GM12878 (cell line): ENCODE measurements around the gene UQCC2. TPM values are rescaled to one million over a fixed set of nuclear protein-coding genes. Genes with fewer than 3 reads are reported as not detected.

ENCODE experiments used
- ATAC-seq: fragments of 200-7000 bp; cut with Tn5 transposase; 3 replicates; pipeline ENCODE4 v1.9.1; 2020; ENCODE audit warnings: mild to moderate bottlenecking, moderate library complexity
- BruUV-seq: library from RNA; stranded (reverse); fragments of 400-500 nt; replicated peaks from 2 replicates; lab custom pipeline; 2021; lab: Mats Ljungman, UMichigan
- CTCF ChIA-PET: fragments of 300-600 bp; sonication (Branson Sonifier 250); formaldehyde crosslinking; extraction: SDS; loops from one replicate; lab custom pipeline; 2021; ENCODE audit warnings: inconsistent platforms; lab: Yijun Ruan, JAX
- POLR2A ChIA-PET: fragments of 350-600 bp; formaldehyde crosslinking; extraction: SDS; loops from one replicate; lab custom pipeline; 2021; ENCODE audit warnings: inconsistent platforms; lab: Charles Lee
- RAD21 ChIA-PET: fragments of 300-600 bp; sonication (Branson Sonifier 250); formaldehyde crosslinking; loops from one replicate; lab custom pipeline; 2023; ENCODE audit warnings: antibody characterized with exemption; ENCODE audit not compliant: unreplicated experiment; lab: Charles Lee
- SMC1A ChIA-PET: fragments of 300-600 bp; sonication (Branson Sonifier 250); formaldehyde crosslinking; loops from one replicate; lab custom pipeline; 2023; ENCODE audit not compliant: unreplicated experiment, uncharacterized antibody; lab: Charles Lee
- DNase-seq: peaks from one replicate; pipeline ENCODE4 v3.0.0-alpha.2; 2011; ENCODE audit warnings: low read depth, low spot score
- FAIRE-seq: peaks from 3 replicates; lab custom pipeline; 2011; peaks lifted over from hg19 to GRCh38; lab: Jason Lieb, UNC
- H2AFZ ChIP-seq: 2 replicates; pipeline ENCODE4 v1.6.0; 2011; ENCODE audit warnings: low read depth, low read length, control low read depth; ENCODE audit not compliant: control insufficient read depth
- H3K27ac ChIP-seq: 2 replicates; pipeline ENCODE4 v1.5.1; 2011; ENCODE audit warnings: control low read depth; ENCODE audit not compliant: control insufficient read depth, insufficient read depth
- H3K27me3 ChIP-seq, 2 experiments: replicated peaks in 1 of 2; 2 replicates each; pipeline versions ENCODE4 v1.6.0 to v1.6.1; 2011; ENCODE audit warnings: low read length in 1 of 2; ENCODE audit not compliant: control insufficient read depth in 2 of 2, insufficient read depth in 2 of 2
- H3K36me3 ChIP-seq, 2 experiments: 2 replicates each; pipeline ENCODE4 v1.5.1; 2011; ENCODE audit warnings: low read length in 1 of 2; ENCODE audit not compliant: control insufficient read depth in 2 of 2, insufficient read depth in 2 of 2
- H3K4me1 ChIP-seq: 2 replicates; pipeline ENCODE4 v1.6.1; 2011; ENCODE audit warnings: mild to moderate bottlenecking, low read length, moderate library complexity, mixed read lengths; ENCODE audit not compliant: control insufficient read depth, insufficient read depth
- H3K4me2 ChIP-seq: 2 replicates; pipeline ENCODE4 v1.6.0; 2011; ENCODE audit warnings: control low read depth; ENCODE audit not compliant: control insufficient read depth, insufficient read depth
- H3K4me3 ChIP-seq: fragments of 200-600 bp; sonication (generic); 2 replicates; pipeline ENCODE4 v1.5.1; 2016
- H3K79me2 ChIP-seq: 2 replicates; pipeline ENCODE4 v1.6.0; 2011; ENCODE audit warnings: low read length; ENCODE audit not compliant: control insufficient read depth, insufficient read depth
- H3K9ac ChIP-seq: 2 replicates; pipeline ENCODE4 v1.8.0; 2011; ENCODE audit warnings: low read length, control low read depth, mixed read lengths; ENCODE audit not compliant: control insufficient read depth, insufficient read depth
- H3K9me3 ChIP-seq: replicated peaks from 3 replicates; pipeline ENCODE4 v1.5.1; 2011; ENCODE audit warnings: mild to moderate bottlenecking, low read length; ENCODE audit not compliant: control insufficient read depth, insufficient read depth
- H4K20me1 ChIP-seq: 2 replicates; pipeline ENCODE4 v1.6.0; 2011; ENCODE audit not compliant: control insufficient read depth, insufficient read depth
- ATF2 ChIP-seq: IDR thresholded peaks from 2 replicates; pipeline ENCODE4 v1.6.1; 2012; ENCODE audit warnings: low read length, inconsistent platforms
- FOXK2 ChIP-seq: fragments of 450-650 bp; IDR thresholded peaks from 2 replicates; pipeline ENCODE4 v1.6.1; 2017; ENCODE audit warnings: mild to moderate bottlenecking, moderate library complexity
- MAX ChIP-seq: IDR thresholded peaks from 2 replicates; pipeline ENCODE4 v1.6.1; 2012; ENCODE audit warnings: low read depth, low read length, improper control_type of control experiment
- MEF2A ChIP-seq: IDR thresholded peaks from 2 replicates; pipeline ENCODE4 v1.6.1; 2011; ENCODE audit warnings: low read depth, mild to moderate bottlenecking, low read length, moderate library complexity; ENCODE audit not compliant: insufficient read depth
- NKRF ChIP-seq: fragments of 450-650 bp; conservative IDR thresholded peaks from 2 replicates; pipeline ENCODE4 v1.6.1; 2017; ENCODE audit warnings: mild to moderate bottlenecking, moderate library complexity
- NR2C2 ChIP-seq: IDR thresholded peaks from 2 replicates; pipeline ENCODE4 v1.6.1; 2011; ENCODE audit warnings: borderline replicate concordance, low read depth; ENCODE audit not compliant: control insufficient read depth, insufficient read length
- POLR2AphosphoS5 ChIP-seq: IDR thresholded peaks from 2 replicates; pipeline ENCODE4 v1.6.1; 2011; ENCODE audit warnings: mild to moderate bottlenecking, low read length, inconsistent platforms
- RFX5 ChIP-seq: IDR thresholded peaks from 2 replicates; pipeline ENCODE4 v1.6.1; 2011; ENCODE audit warnings: low read depth, low read length, improper control_type of control experiment
- SREBF1 ChIP-seq: IDR thresholded peaks from 2 replicates; pipeline ENCODE4 v1.6.1; 2012; ENCODE audit warnings: mild to moderate bottlenecking, low read length
- ZZZ3 ChIP-seq: IDR thresholded peaks from 2 replicates; pipeline ENCODE4 v1.6.1; 2011; ENCODE audit warnings: low read depth; ENCODE audit not compliant: control insufficient read depth, insufficient read length
- WGBS: methylation state at CpG from one replicate; pipeline ENCODE4 v1.1.6; 2016; ENCODE audit warnings: low lambda C conversion rate; ENCODE audit not compliant: insufficient replicate concordance, insufficient coverage; ENCODE audit errors: missing lambda C conversion rate; 5-methylcytosine and 5-hydroxymethylcytosine counted together
- in situ Hi-C: fragments of 300-500 bp; cut with MboI; formaldehyde crosslinking; loops from 9 replicates; pipeline ENCODE4 v1.14.3; 2018; ENCODE audit warnings: mixed read lengths
- intact Hi-C: fragments of 100-400 bp; cut with micrococcal nuclease; formaldehyde crosslinking; loops from one replicate; pipeline ENCODE4 v1.14.2; 2022; ENCODE audit not compliant: unreplicated experiment
- polyA plus RNA-seq, 11 experiments: library from polyadenylated mRNA; depleted of rRNA in 4 of 11; unstranded in 6 of 11; stranded (reverse) in 5 of 11; fragments of >200 nt; fragmentation: Nextera tagmentation in 4 of 11; fragmentation: Illumina TruSeq in 1 of 11; extraction: Ambion mirVana in 4 of 11; extraction: Trizol in 1 of 11; gene quantifications; 1 replicate in 1 of 11; 2 replicates in 10 of 11; pipeline versions ENCODE4 v1.2.1 to v1.2.3, GENCODE V29; 2011 to 2016; ENCODE audit warnings: inconsistent platforms in 2 of 11, missing spikeins in 2 of 11, low read depth in 1 of 11
- total RNA-seq, 4 experiments: library from RNA; depleted of rRNA in 3 of 4; stranded (reverse); fragments of >200 nt in 3 of 4; fragmentation: Illumina TruSeq in 1 of 4; extraction: Trizol in 1 of 4; gene quantifications; 2 replicates each; pipeline versions ENCODE4 v1.2.1 to v1.2.3, GENCODE V29; 2013 to 2021

The UQCC2 gene
- total and polyA plus RNA-seq, 10 of the 15 experiments (the other 5 are each of a cell fraction or from before 2014, with no cell fraction given), result 40.6 to 478 (median 71.2) TPM

GRCh38 chr6:33746651-33747100, 35.2 kb upstream of the UQCC2 start, which contains the start of gene IP6K3:
Gene IP6K3, minus strand, starts transcription at chr6:33746905. Its CDS starts 11,429 bp downstream, at chr6:33735476.
- TF ChIP-seq NR2C2 (no peak), ZZZ3 (no peak), SREBF1 (no peak), MEF2A (no peak), NKRF (no peak), RFX5 (no peak), POLR2AphosphoS5 (no peak), FOXK2 (no peak), ATF2 (no peak), MAX (no peak)
- no peak within 1 kb of the TSS for H3K9ac ChIP-seq

More at GRCh38 chr6:33746651-33747100, 35.2 kb upstream of the UQCC2 start, which contains the start of gene IP6K3:
- no peaks in the 10 kb centered on the region for H4K20me1 ChIP-seq
- no peaks in the 10 kb centered on the region for H3K36me3 ChIP-seq
- no peaks in the 10 kb centered on the region; a peak in 1 of 4 replicates for H3K27me3 ChIP-seq
- intact Hi-C loops (no loop called here), in situ Hi-C loops (no loop called here)
- ATAC-seq (no peak), DNase-seq (no peak), FAIRE-seq (no peak)
- H3K79me2 ChIP-seq, result no peaks in the 10 kb centered on the region
- ChIA-PET CTCF (interaction anchor here (0.7 to 7.2 kb wide), 5 partner anchors 11 to 46 kb away, joined by 3 to 46 read pairs (median 3); partner anchors contain the start of gene UQCC2), POLR2A (no interaction called here), SMC1A (no interaction called here), RAD21 (no interaction called here)
- H3K4me1 ChIP-seq, result no peaks in the 10 kb centered on the region
- H2AFZ ChIP-seq, result no peak within 1 kb of the TSS
- no TSS peak for BruUV-seq
- WGBS, result 47% methylated on average over 10 of the region's 10 CpGs
- no peaks in the 10 kb centered on the region for H3K9me3 ChIP-seq
- H3K4me3 ChIP-seq, result no peak within 1 kb of the TSS
- no peak within 1 kb of the TSS for H3K4me2 ChIP-seq
- H3K27ac ChIP-seq, result no peak within 1 kb of the TSS
